GM23338 (cell line): ENCODE measurements around the gene CCDC122. TPM values are rescaled to one million over a fixed set of nuclear protein-coding genes. Genes with fewer than 3 reads are reported as not detected.

Experiments
- ATAC-seq: fragments of 200-7000 bp; cut with Tn5 transposase; 3 replicates; pipeline ENCODE4 v1.9.1; 2020
- DNase-seq: peaks from one replicate; pipeline ENCODE4 v3.0.0-alpha.2; 2015; ENCODE audit warnings: low spot score
- H2AFZ ChIP-seq: fragments of 200-600 bp; sonication (generic); 2 replicates; pipeline ENCODE4 v1.8.0; 2016; ENCODE audit warnings: antibody characterized with exemption, mild to moderate bottlenecking, moderate library complexity
- H3F3A ChIP-seq: fragments of 200-600 bp; sonication (generic); replicated peaks from 2 replicates; pipeline ENCODE4 v1.8.0; 2017; ENCODE audit warnings: antibody characterized with exemption, mixed run types, low read depth
- H3K27ac ChIP-seq: fragments of 200-600 bp; sonication (generic); 2 replicates; pipeline ENCODE4 v1.6.1; 2016; ENCODE audit warnings: low read depth
- H3K27me3 ChIP-seq: fragments of 200-600 bp; sonication (generic); 2 replicates; pipeline ENCODE4 v1.8.0; 2016; ENCODE audit warnings: mild to moderate bottlenecking, mixed run types, moderate library complexity; ENCODE audit not compliant: insufficient read depth
- H3K36me3 ChIP-seq: fragments of 200-600 bp; sonication (generic); 2 replicates; pipeline ENCODE4 v1.8.0; 2016; ENCODE audit warnings: mild to moderate bottlenecking; ENCODE audit not compliant: insufficient read depth
- H3K4me1 ChIP-seq: fragments of 200-600 bp; sonication (generic); 2 replicates; pipeline ENCODE4 v1.8.0; 2016; ENCODE audit warnings: mild to moderate bottlenecking, moderate library complexity; ENCODE audit not compliant: insufficient read depth
- H3K4me2 ChIP-seq: fragments of 200-600 bp; sonication (generic); 2 replicates; pipeline ENCODE4 v1.7.1; 2017; ENCODE audit warnings: mixed run types
- H3K4me3 ChIP-seq: fragments of 200-600 bp; sonication (generic); 2 replicates; pipeline ENCODE4 v1.6.1; 2016; ENCODE audit warnings: mixed run types
- H3K79me2 ChIP-seq: fragments of 200-600 bp; sonication (generic); replicated peaks from 2 replicates; pipeline ENCODE4 v1.8.0; 2017; ENCODE audit warnings: mild to moderate bottlenecking; ENCODE audit not compliant: insufficient read depth
- H3K9me2 ChIP-seq: fragments of 200-600 bp; sonication (generic); 2 replicates; pipeline ENCODE4 v1.8.0; 2017; ENCODE audit not compliant: insufficient read depth
- H4K20me1 ChIP-seq: fragments of 200-600 bp; sonication (generic); replicated peaks from 2 replicates; pipeline ENCODE4 v1.8.0; 2017; ENCODE audit warnings: mild to moderate bottlenecking; ENCODE audit not compliant: insufficient read depth
- H3K27ac Mint-ChIP-seq: 2 replicates; pipeline ENCODE4 v1.8.0; 2020; ENCODE audit warnings: inconsistent platforms, mild to moderate bottlenecking, moderate library complexity, mixed read lengths
- H3K27me3 Mint-ChIP-seq: 3 replicates; pipeline ENCODE4 v1.8.0; 2022; ENCODE audit warnings: low read depth, mild to moderate bottlenecking, moderate library complexity, mixed read lengths, inconsistent platforms; ENCODE audit not compliant: insufficient read depth, poor library complexity
- H3K36me3 Mint-ChIP-seq: 3 replicates; pipeline ENCODE4 v1.8.0; 2021; ENCODE audit warnings: low read depth, mild to moderate bottlenecking, inconsistent platforms, moderate library complexity, mixed read lengths
- H3K4me1 Mint-ChIP-seq: 3 replicates; pipeline ENCODE4 v1.8.0; 2020; ENCODE audit warnings: mild to moderate bottlenecking, inconsistent platforms, mixed read lengths
- H3K4me3 Mint-ChIP-seq: 3 replicates; pipeline ENCODE4 v1.8.0; 2021; ENCODE audit warnings: moderate library complexity, mild to moderate bottlenecking, inconsistent platforms, mixed read lengths
- H3K9me3 Mint-ChIP-seq: 3 replicates; pipeline ENCODE4 v1.8.0; 2020; ENCODE audit warnings: moderate library complexity, mild to moderate bottlenecking, inconsistent platforms, mixed read lengths
- CREB1 ChIP-seq: fragments of 250-450 bp; sonication (Bioruptor Pico); IDR thresholded peaks from 2 replicates; pipeline ENCODE4 v1.5.0; 2020; ENCODE audit warnings: low read depth, mild to moderate bottlenecking, moderate library complexity
- EZH2 ChIP-seq: fragments of 200-600 bp; sonication (generic); IDR thresholded peaks from one replicate; pipeline ENCODE4 v1.8.0; 2017; ENCODE audit warnings: antibody characterized with exemption, mild to moderate bottlenecking, low read depth; ENCODE audit not compliant: unreplicated experiment
- EZH2phosphoT487 ChIP-seq: fragments of 200-600 bp; sonication (generic); IDR thresholded peaks from one replicate; pipeline ENCODE4 v1.8.1; 2018; ENCODE audit warnings: antibody characterized with exemption; ENCODE audit not compliant: unreplicated experiment
- JUNB ChIP-seq: IDR thresholded peaks from one replicate; pipeline ENCODE4 v1.6.1; 2016; ENCODE audit warnings: antibody characterized with exemption; ENCODE audit not compliant: unreplicated experiment
- NANOG ChIP-seq: IDR thresholded peaks from 2 replicates; pipeline ENCODE4 v1.6.1; 2016; ENCODE audit warnings: antibody characterized with exemption, borderline replicate concordance
- POLR2AphosphoS5 ChIP-seq: IDR thresholded peaks from 2 replicates; pipeline ENCODE4 v1.6.1; 2016; ENCODE audit warnings: antibody characterized with exemption, low read depth
- STAT1 ChIP-seq: IDR thresholded peaks from one replicate; pipeline ENCODE4 v1.6.1; 2016; ENCODE audit warnings: antibody characterized with exemption; ENCODE audit not compliant: unreplicated experiment
- ZNF114 ChIP-seq: fragments of 250-450 bp; sonication (Bioruptor Pico); IDR thresholded peaks from 2 replicates; pipeline ENCODE4 v1.5.0; 2020; ENCODE audit warnings: mild to moderate bottlenecking, moderate library complexity
- ZNF331 ChIP-seq: fragments of 250-450 bp; sonication (Bioruptor Pico); IDR thresholded peaks from 2 replicates; pipeline ENCODE4 v1.5.0; 2020; ENCODE audit warnings: low read depth, mild to moderate bottlenecking, moderate library complexity
- polyA plus RNA-seq: library from polyadenylated mRNA; unstranded; fragments of >200 nt; fragmentation: Nextera tagmentation; extraction: Ambion mirVana; gene quantifications from 2 replicates; pipeline ENCODE4 v1.2.1, GENCODE V29; 2016
- total RNA-seq: library from RNA; depleted of rRNA; stranded (reverse); fragments of >200 nt; shearing (Covaris generic); gene quantifications from 2 replicates; pipeline ENCODE4 v1.2.3, GENCODE V29; 2014
- TF ChIP-seq, protein P1 (sequence below): IDR thresholded peaks from 2 replicates; pipeline ENCODE4 v1.6.1; 2016; ENCODE audit warnings: antibody characterized with exemption
- TF ChIP-seq, protein P2 (sequence below), 2 experiments: fragments of 200-600 bp in 1 of 2; sonication (generic) in 1 of 2; conservative IDR thresholded peaks; 2 replicates each; pipeline versions ENCODE4 v1.5.1 to v1.6.1; 2016 to 2017; ENCODE audit warnings: antibody characterized with exemption in 2 of 2, low read depth in 2 of 2, mild to moderate bottlenecking in 2 of 2, moderate library complexity in 1 of 2
- TF ChIP-seq, protein P3 (sequence below): IDR thresholded peaks from one replicate; pipeline ENCODE4 v1.6.1; 2018; ENCODE audit warnings: antibody characterized with exemption; ENCODE audit not compliant: unreplicated experiment

The CCDC122 gene
- total and polyA plus RNA-seq, 2 experiments from 2014 or later: 7.5 to 30.6 TPM

DNA sequence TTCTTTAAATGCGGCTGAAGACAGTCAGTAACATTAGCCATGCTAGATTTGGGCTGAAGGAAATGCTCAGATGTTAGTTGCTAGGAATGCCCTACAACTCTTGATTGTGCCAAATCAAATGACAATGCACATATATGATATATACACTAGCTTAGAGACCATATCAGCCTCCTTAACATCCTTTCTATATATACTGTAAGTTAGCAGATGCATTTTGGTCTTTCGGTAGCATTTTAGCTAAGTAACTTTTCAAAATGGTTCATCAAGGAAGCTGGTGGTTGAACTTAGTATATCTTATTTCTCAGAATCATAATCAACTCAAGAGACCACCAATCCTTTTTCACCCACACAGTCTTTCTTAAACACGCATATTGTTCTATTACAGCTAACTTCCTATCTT lies 78.7 kb downstream of the CCDC122 start:
- Mint-ChIP-seq H3K4me1 (peaks cover 11% of the 10 kb centered on the region), H3K27ac (no peak overlapping the region), H3K4me3 (no peak overlapping the region), H3K36me3 (no peaks in the 10 kb centered on the region), H3K9me3 (no peaks in the 10 kb centered on the region), H3K27me3 (peaks cover 1% of the 10 kb centered on the region)
- Histone ChIP-seq H2AFZ (no peak overlapping the region), H3K4me1 (peaks cover 10% of the 10 kb centered on the region), H3K36me3 (no peaks in the 10 kb centered on the region), H4K20me1 (no peaks in the 10 kb centered on the region), H3F3A (no peaks in the 10 kb centered on the region), H3K27me3 (no peaks in the 10 kb centered on the region), H3K9me2 (no peaks in the 10 kb centered on the region), H3K4me2 (no peak overlapping the region), H3K4me3 (no peak overlapping the region), H3K27ac (no peak overlapping the region), H3K79me2 (no peaks in the 10 kb centered on the region)
- DNase-seq (no peak), ATAC-seq (no peak)
- TF ChIP-seq, protein P1, sequence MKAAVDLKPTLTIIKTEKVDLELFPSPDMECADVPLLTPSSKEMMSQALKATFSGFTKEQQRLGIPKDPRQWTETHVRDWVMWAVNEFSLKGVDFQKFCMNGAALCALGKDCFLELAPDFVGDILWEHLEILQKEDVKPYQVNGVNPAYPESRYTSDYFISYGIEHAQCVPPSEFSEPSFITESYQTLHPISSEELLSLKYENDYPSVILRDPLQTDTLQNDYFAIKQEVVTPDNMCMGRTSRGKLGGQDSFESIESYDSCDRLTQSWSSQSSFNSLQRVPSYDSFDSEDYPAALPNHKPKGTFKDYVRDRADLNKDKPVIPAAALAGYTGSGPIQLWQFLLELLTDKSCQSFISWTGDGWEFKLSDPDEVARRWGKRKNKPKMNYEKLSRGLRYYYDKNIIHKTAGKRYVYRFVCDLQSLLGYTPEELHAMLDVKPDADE: no peak
- TF ChIP-seq CREB1 (no peak), EZH2 (no peak), NANOG (no peak), STAT1 (no peak), POLR2AphosphoS5 (no peak), ZNF114 (CRISPR knock-in tag) (no peak), JUNB (no peak), EZH2phosphoT487 (no peak), ZNF331 (CRISPR knock-in tag) (no peak)
- TF ChIP-seq, protein P2, sequence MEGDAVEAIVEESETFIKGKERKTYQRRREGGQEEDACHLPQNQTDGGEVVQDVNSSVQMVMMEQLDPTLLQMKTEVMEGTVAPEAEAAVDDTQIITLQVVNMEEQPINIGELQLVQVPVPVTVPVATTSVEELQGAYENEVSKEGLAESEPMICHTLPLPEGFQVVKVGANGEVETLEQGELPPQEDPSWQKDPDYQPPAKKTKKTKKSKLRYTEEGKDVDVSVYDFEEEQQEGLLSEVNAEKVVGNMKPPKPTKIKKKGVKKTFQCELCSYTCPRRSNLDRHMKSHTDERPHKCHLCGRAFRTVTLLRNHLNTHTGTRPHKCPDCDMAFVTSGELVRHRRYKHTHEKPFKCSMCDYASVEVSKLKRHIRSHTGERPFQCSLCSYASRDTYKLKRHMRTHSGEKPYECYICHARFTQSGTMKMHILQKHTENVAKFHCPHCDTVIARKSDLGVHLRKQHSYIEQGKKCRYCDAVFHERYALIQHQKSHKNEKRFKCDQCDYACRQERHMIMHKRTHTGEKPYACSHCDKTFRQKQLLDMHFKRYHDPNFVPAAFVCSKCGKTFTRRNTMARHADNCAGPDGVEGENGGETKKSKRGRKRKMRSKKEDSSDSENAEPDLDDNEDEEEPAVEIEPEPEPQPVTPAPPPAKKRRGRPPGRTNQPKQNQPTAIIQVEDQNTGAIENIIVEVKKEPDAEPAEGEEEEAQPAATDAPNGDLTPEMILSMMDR (conservative IDR thresholded peaks at IDR 0.05; ENCODE audit: low read depth in 2 of 2): no peak
- TF ChIP-seq, protein P3, sequence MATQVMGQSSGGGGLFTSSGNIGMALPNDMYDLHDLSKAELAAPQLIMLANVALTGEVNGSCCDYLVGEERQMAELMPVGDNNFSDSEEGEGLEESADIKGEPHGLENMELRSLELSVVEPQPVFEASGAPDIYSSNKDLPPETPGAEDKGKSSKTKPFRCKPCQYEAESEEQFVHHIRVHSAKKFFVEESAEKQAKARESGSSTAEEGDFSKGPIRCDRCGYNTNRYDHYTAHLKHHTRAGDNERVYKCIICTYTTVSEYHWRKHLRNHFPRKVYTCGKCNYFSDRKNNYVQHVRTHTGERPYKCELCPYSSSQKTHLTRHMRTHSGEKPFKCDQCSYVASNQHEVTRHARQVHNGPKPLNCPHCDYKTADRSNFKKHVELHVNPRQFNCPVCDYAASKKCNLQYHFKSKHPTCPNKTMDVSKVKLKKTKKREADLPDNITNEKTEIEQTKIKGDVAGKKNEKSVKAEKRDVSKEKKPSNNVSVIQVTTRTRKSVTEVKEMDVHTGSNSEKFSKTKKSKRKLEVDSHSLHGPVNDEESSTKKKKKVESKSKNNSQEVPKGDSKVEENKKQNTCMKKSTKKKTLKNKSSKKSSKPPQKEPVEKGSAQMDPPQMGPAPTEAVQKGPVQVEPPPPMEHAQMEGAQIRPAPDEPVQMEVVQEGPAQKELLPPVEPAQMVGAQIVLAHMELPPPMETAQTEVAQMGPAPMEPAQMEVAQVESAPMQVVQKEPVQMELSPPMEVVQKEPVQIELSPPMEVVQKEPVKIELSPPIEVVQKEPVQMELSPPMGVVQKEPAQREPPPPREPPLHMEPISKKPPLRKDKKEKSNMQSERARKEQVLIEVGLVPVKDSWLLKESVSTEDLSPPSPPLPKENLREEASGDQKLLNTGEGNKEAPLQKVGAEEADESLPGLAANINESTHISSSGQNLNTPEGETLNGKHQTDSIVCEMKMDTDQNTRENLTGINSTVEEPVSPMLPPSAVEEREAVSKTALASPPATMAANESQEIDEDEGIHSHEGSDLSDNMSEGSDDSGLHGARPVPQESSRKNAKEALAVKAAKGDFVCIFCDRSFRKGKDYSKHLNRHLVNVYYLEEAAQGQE: no peak
